HG02852 (cell line): ENCODE measurements around the gene PRKD1.
A peak's percentile ranks its signal among the peaks of the same experiment; 100 is the strongest.
"Not testable (repeated sequence)": the region's sequence is repeated elsewhere in the genome, so short reads cannot be mapped to it uniquely, and the experiment has no call there.

Experiments
- ATAC-seq: cut with Tn5 transposase; IDR thresholded peaks from one replicate; pipeline ENCODE4 v1.9.1; 2021; ENCODE audit warnings: mild to moderate bottlenecking, moderate library complexity; ENCODE audit not compliant: unreplicated experiment

Gene PRKD1

GRCh38 chr14:29905543-29905942 is 22.1 kb downstream of the PRKD1 start:
- no peak for ATAC-seq

- no peak for ATAC-seq
Measured at GRCh38 chr14:29900609-29901350, 26.9 kb downstream of the PRKD1 start.

DNA sequence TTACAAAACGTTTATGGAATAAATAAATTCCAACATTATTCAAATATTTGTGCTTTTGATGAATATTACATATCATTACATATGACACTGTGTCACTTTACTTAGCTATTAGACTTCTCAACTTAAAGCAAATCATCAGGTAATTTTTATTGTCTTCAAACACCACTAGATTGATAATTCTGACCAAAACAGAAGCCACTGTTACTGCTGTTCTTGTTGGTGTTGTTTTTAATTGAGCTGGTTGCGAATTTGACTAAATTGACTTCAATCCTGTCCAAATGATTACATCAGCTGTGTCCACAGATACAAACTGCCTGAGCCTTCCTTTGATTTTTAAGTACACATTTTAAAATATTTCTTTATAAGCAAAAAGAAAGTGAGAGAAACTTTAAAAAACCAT is 29.2 kb downstream of the PRKD1 start:
- no peak for ATAC-seq

- no peak for ATAC-seq
Measured at GRCh38 chr14:29897181-29897580, 30.5 kb downstream of the PRKD1 start.

DNA sequence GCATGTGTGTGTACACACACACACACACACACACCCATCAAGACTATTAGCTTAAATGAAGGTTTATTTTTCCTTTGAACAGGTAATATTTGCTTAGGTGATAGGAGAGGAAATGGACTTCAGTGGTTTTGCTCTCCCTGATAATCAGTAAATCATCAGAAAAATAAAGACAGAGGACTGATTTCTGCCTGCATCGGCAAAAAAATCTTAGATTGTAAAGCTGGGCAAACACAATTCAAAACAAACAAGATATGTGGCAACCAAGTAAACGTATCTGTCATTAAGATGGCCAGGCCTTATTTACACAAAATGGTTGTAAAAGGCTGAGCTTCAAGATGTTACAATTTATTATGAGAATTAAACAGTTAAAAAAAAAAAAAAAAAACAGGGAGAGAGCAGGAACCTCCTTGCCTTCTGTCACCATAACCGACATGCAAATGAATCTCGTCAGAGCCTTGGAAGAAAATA is 31.3 kb downstream of the PRKD1 start:
- no peak for ATAC-seq

GRCh38 chr14:29895591-29896083 is 32.0 kb downstream of the PRKD1 start:
- no peak for ATAC-seq

GRCh38 chr14:29893989-29894388 is 33.7 kb downstream of the PRKD1 start:
- ATAC-seq: no peak

DNA sequence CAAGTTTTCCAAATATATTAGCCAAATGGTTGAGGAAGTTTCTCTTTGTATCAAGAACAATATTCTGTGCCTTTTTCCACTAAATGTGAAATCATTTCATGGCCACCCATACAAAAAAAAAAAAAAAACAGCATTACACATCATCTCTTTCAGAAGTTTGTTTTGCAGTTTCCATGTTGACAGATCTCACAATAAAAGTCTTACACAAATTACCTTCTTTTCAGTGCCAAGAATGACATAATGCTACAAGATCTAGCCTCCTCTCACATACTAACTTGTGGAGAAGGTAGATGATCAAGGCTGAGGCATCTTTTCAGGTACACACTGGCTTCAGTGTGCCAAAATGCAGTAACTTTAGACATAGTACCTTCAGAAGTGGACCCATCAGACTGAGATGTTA is 35.3 kb downstream of the PRKD1 start:
- ATAC-seq: no peak

DNA sequence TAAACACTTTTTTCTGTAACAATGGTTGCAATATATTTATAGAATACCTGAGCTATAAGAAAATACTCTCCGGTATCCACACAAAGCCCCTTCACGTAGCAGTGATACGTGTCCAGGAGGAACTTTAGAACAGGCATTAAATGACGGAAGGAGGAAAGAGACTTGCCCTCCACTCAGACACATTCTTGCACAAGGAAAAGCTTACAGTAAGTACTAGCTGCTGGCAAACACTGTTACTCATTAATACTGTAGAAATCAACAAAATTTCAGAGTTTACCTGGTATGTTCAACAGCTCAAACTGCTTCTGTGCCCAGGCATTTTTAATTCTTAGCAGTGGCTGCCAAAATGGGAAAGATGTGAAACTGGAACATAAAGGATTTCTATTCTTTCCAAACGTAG is 41.7 kb downstream of the PRKD1 start:
- ATAC-seq: no peak

DNA sequence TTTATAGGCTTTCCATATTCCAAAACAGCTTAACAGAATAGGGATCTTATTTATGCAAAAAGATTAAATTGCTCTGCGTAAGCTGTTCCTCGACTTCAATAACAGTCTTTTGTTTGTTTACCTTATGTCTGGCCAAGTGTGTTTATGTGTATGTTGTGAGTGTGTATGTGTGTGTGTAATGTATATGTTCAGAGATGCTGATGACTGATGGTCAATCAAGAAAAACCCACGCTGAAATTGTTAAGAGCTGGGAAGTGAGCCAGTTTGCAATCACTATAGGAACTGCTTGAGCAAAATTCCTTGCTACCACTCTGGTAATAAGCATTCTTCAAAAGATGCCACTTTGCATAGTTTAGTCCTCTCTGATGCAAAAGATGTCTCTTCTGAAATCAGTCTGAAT is 59.6 kb downstream of the PRKD1 start:
- no peak for ATAC-seq

GRCh38 chr14:29865299-29865698 is 62.3 kb downstream of the PRKD1 start:
- ATAC-seq: no peak

DNA sequence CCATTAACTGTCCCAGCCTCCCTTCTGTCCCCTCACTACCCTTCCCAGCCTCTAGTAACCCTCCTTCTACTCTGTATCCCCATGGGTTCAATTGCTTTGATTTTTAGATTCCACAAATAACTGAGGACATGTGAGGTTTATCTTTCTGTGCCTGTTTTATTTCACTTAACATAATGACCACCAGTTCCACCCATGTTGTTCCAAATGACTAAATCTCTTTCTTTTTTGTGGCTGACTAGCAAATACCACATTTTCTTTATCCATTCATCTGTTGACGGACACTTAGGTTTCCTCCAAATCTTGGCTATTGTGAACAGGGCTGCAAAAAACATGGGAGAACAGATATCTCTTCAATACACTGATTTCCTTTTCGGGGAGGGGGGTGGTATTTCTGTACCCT is 65.7 kb downstream of the PRKD1 start:
- no peak for ATAC-seq

- peak; percentile 85 for ATAC-seq
Measured at GRCh38 chr14:29858299-29858698, 69.3 kb downstream of the PRKD1 start.

- ATAC-seq: peak; percentile 68
Measured at GRCh38 chr14:29857551-29857950, 70.1 kb downstream of the PRKD1 start.

- no peak for ATAC-seq
Measured at GRCh38 chr14:29856516-29856915, 71.1 kb downstream of the PRKD1 start.

GRCh38 chr14:29853691-29854090 is 74.0 kb downstream of the PRKD1 start:
- not testable (repeated sequence) for ATAC-seq

DNA sequence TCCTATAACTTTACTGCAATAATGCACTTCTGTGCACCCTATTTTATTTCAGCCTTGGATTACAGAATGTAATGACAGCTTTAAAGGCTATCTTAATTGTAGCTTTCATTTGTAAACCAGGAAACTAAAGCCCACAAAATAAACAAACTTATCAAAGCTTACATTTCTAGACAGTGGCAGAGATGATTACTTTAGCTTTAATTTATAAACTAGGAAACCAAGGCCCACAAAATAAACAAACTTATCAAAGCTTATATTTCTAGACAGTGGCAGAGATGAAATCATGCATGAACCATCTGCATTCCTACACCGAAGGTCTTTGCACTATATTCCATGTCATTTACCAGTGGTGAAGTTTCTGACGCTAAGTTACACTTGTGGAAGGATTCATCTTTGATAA is 74.4 kb downstream of the PRKD1 start:
- no peak for ATAC-seq

DNA sequence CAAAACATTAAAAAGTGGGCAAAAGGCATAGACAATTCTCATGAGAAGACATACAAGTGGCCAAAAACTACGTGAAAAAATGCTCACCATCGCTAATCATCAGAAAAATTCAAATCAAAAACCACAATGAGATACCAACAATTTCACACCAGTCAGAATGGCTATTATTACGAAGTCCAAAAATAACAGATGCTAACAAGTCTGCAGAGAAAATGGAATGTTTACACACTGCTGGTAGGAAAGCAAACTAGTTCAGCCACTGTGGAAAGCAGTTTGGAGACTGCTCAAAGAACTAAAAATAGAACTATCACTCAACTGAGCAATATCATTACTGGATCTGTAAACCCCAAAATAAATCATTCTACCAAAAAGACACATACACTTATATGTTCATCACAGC is 76.2 kb downstream of the PRKD1 start:
- no peak for ATAC-seq

DNA sequence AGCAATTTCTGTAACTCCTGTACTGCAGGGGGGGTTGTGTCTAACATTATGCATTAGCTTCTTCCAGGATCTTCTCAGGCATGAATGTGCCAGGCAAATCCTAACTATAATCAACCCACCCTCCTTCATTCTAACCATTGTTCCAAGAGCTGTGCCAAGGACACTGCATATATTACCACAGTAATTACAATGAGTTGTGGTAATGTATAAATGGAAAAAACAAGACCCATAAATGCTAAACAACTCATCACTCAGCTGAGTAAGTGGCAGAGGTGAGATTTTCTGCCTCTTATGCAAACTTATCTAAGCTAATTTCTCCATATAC is 80.6 kb downstream of the PRKD1 start:
- no peak for ATAC-seq

DNA sequence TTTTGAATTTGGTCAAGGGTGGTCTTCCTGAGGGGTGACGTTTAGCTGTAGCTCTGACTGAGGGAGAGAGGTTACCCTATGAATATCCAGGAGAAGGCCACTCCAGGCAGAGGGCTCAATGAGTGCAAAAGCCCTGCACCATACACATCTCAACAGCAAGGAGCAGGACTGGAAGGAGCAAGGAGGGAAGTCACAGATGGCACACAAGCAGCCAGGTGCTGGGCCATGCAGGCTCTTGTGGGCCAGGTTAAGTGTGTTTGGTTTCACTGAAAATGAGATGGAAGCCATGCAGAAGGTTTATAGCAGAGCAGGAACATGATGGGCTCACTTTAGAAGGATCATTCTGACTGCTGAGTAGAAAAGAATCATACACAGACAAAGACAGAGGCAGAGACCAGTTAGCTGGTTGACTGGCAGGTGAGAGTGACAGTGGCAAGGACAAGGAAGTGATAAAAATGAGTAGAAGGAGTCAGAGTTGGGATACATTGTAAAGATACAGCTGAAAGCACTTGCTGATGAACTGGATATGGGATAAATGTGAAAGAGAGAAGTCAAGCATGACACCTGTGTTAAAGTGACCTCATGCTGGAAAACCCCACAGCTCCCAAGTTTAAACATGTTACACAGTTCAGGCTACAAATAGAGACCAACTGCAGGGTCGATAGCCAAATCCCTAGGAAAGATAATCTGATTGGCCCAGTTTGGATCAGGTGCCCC is 81.2 kb downstream of the PRKD1 start:
- ATAC-seq: peak; percentile 72

DNA sequence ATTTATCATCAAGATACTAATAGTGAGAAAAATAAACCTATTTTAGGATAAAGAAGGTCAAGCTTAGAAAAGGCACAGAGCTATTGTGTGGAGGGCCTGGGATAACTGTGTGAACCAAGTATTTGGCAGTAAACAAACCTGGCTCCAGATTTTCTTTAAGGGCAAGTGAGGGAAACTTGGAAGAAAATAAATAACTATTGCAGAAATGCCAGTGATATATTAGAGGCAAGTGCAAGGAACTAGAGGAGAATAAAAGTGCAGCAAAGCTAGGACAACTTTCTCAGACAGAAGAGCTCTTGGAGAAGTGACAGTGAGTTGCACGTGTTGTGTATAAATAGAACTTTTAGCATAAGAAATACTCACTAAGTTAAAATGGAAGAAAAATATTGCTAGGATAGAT is 83.7 kb downstream of the PRKD1 start:
- no peak for ATAC-seq

DNA sequence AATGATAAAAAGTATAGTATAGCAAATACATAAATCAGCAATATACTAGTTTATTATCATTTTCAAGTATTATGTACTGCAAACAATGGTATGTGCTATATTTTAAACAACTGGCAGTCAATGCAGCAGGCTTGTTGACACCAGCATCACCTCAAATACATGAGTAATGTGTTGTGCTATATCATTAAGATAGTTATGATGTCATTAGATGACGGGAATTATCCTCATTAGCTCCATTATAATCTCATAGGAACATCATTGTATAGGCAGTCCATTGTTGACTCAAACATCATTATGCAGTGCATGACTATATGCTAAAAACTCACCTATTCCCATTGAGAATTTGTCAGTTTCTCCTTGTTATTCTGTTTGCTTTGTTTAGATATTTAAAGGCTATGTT is 85.4 kb downstream of the PRKD1 start:
- ATAC-seq: no peak
